ENCODE results near the gene CREB5.
"Not testable (repeated sequence)": the region's sequence is repeated elsewhere in the genome, so short reads cannot be mapped to it uniquely, and the experiment has no call there.

The CREB5 gene

GRCh38 chr7:28550580-28551186 lies 138.4 kb downstream of the CREB5 start:
- DNase-seq (ENCODE audit: low read depth), result no peak

GRCh38 chr7:28551331-28551730 lies 139.0 kb downstream of the CREB5 start:
- no peak for DNase-seq (ENCODE audit: low read depth)

- DNase-seq (ENCODE audit: low read depth), result not testable (repeated sequence)
Measured at GRCh38 chr7:28551766-28552165, 139.4 kb downstream of the CREB5 start.

- DNase-seq (ENCODE audit: low read depth), result no peak
Measured at GRCh38 chr7:28554802-28555471, 142.6 kb downstream of the CREB5 start.

- DNase-seq (ENCODE audit: low read depth), result no peak
Measured at GRCh38 chr7:28556025-28556424, 143.7 kb downstream of the CREB5 start.

GRCh38 chr7:28556671-28557070 lies 144.4 kb downstream of the CREB5 start:
- no peak for DNase-seq (ENCODE audit: low read depth)

GRCh38 chr7:28558236-28558635 lies 145.9 kb downstream of the CREB5 start:
- DNase-seq (ENCODE audit: low read depth), result no peak

- DNase-seq (ENCODE audit: low read depth), result no peak
Measured at GRCh38 chr7:28560767-28561166, 148.4 kb downstream of the CREB5 start.

GRCh38 chr7:28564033-28564432 lies 151.7 kb downstream of the CREB5 start:
- DNase-seq (ENCODE audit: low read depth), result no peak

GRCh38 chr7:28564755-28565374 lies 152.5 kb downstream of the CREB5 start:
- no peak for DNase-seq (ENCODE audit: low read depth)

GRCh38 chr7:28565980-28566379 lies 153.7 kb downstream of the CREB5 start:
- DNase-seq (ENCODE audit: low read depth), result no peak

- DNase-seq (ENCODE audit: low read depth), result no peak
Measured at GRCh38 chr7:28570113-28570969, 158.0 kb downstream of the CREB5 start.

GRCh38 chr7:28570970-28571288 lies 158.6 kb downstream of the CREB5 start:
- no peak for DNase-seq (ENCODE audit: low read depth)

GRCh38 chr7:28571405-28571804 lies 159.1 kb downstream of the CREB5 start:
- DNase-seq (ENCODE audit: low read depth), result no peak

- no peak for DNase-seq (ENCODE audit: low read depth)
Measured at GRCh38 chr7:28572321-28573058, 160.2 kb downstream of the CREB5 start.

GRCh38 chr7:28573059-28573553 lies 160.8 kb downstream of the CREB5 start:
- DNase-seq (ENCODE audit: low read depth), result no peak

- no peak for DNase-seq (ENCODE audit: low read depth)
Measured at GRCh38 chr7:28573651-28574301, 161.5 kb downstream of the CREB5 start.

GRCh38 chr7:28575241-28575643 lies 162.9 kb downstream of the CREB5 start:
- no peak for DNase-seq (ENCODE audit: low read depth)

- no peak for DNase-seq (ENCODE audit: low read depth)
Measured at GRCh38 chr7:28576656-28577055, 164.3 kb downstream of the CREB5 start.

GRCh38 chr7:28579571-28579970 lies 167.3 kb downstream of the CREB5 start:
- no peak for DNase-seq (ENCODE audit: low read depth)

- DNase-seq (ENCODE audit: low read depth), result no peak
Measured at GRCh38 chr7:28580665-28581064, 168.3 kb downstream of the CREB5 start.
